Activated CD8-positive, alpha-beta memory T cell treated with anti-CD3 and anti-CD28 coated beads for 48 hours (primary cell): ENCODE measurements around the gene FBF1.
"Not testable (repeated sequence)": the region's sequence is repeated elsewhere in the genome, so short reads cannot be mapped to it uniquely, and the experiment has no call there.

Experiments used
- DNase-seq, 3 experiments: peaks; one replicate each; pipeline ENCODE4 v3.0.0-alpha.2; 2020; ENCODE audit warnings: low read depth in 2 of 3, low spot score in 2 of 3

FBF1 gene

GRCh38 chr17:75897160-75898019 is 43.5 kb downstream of the FBF1 start:
- no peak for DNase-seq

- peak in 2 of 3 experiments; percentile 61 to 66 for DNase-seq
Measured at GRCh38 chr17:75896415-75897159, 44.3 kb downstream of the FBF1 start, which contains the start of gene TRIM65. Gene TRIM65, minus strand, starts transcription at chr17:75896951. Its CDS starts 14 bp downstream, at chr17:75896937.

GRCh38 chr17:75895370-75896155 is 45.3 kb downstream of the FBF1 start:
- no peak for DNase-seq

GRCh38 chr17:75894049-75894733 is 46.7 kb downstream of the FBF1 start:
- no peak for DNase-seq

- no peak for DNase-seq
Measured at GRCh38 chr17:75893305-75894048, 47.4 kb downstream of the FBF1 start.

- DNase-seq, result no peak
Measured at GRCh38 chr17:75892556-75893224, 48.2 kb downstream of the FBF1 start.

GRCh38 chr17:75891605-75892555 is 49.0 kb downstream of the FBF1 start:
- no peak for DNase-seq

GRCh38 chr17:75891022-75891604 is 49.7 kb downstream of the FBF1 start:
- DNase-seq, result no peak

- DNase-seq, result no peak
Measured at GRCh38 chr17:75889454-75889853, 51.4 kb downstream of the FBF1 start.

- no peak for DNase-seq
Measured at GRCh38 chr17:75888484-75888883, 52.4 kb downstream of the FBF1 start.

- DNase-seq, result not testable (repeated sequence)
Measured at GRCh38 chr17:75885860-75886259, 55.0 kb downstream of the FBF1 start.

- DNase-seq, result no peak
Measured at GRCh38 chr17:75885431-75885830, 55.4 kb downstream of the FBF1 start.

GRCh38 chr17:75881678-75882454 is 59.0 kb downstream of the FBF1 start:
- DNase-seq, result no peak

GRCh38 chr17:75880266-75880665 is 60.6 kb downstream of the FBF1 start:
- no peak for DNase-seq

GRCh38 chr17:75878174-75878998 is 62.5 kb downstream of the FBF1 start, which contains the start of gene TRIM47:
Gene TRIM47, minus strand, starts transcription at chr17:75878581. Its CDS starts 33 bp downstream, at chr17:75878548.
- no peak for DNase-seq

GRCh38 chr17:75877752-75878173 is 63.1 kb downstream of the FBF1 start:
- DNase-seq, result peak in 1 of 3 experiments; percentile 45
